NCI-H446 (cell line): ENCODE measurements around the gene TRPV6.

Source experiments
- DNase-seq, 2 experiments: peaks; one replicate each; lab custom pipeline; 2025; lab: John Stamatoyannopoulos, UW

The TRPV6 gene

DNA sequence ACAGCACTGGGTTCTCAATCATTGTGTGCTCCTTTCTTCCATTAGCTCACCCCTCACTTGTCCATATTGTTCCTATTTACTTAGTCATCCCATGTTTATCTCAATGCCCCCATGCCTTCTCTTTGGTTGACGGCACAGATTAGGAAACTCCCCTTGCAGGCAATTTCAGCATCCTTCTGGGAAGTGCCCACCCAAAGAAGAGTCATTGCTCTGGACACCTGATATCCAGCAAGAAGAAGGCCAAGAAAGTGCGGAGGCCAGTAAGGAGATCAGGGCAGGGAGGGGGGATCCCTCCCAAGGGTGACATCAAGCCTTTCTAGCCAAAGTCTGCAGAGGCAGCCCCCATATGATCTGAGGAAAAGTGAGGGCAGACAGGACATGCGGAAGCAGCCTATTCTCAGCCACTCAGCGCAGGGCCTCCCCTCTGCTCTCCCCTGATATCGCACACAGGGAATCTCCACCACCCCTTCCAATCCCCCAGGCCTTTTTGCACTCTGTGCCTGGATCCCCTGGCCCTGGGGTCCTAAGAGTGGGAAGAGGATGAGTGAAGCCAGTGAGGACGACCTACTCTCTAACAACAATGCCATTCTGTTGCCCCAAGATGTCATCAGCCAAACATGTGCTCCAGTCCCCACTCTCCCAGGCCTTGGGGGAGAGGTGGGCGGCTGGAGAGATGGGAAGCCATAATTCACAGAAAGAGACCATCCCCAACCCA lies 1.8 kb downstream of the TRPV6 start:
- DNase-seq = no peak

DNA sequence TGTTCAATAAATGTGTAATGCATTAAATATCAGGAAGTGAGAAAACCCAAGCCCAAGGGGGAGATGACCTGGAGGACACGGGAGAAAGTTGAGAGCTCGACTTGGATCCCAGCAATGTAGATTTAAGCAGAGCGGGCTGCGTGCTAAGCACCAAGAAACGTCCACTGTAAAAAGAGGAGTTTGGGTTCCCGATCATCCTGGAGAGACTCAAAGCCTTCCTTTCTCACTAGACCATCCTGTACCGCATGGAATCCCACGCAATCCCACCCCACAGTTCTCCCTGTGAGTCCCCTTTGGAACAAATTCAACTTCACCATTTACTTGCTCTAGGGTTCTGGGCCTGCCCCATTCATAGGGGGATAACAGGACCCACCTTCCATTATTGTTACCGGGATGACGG lies 2.4 kb downstream of the TRPV6 start:
- no peak for DNase-seq

- DNase-seq = no peak
Measured at GRCh38 chr7:142882338-142882678, 3.2 kb downstream of the TRPV6 start.

- DNase-seq = no peak
Measured at GRCh38 chr7:142881586-142882337, 3.8 kb downstream of the TRPV6 start.

GRCh38 chr7:142880876-142881505 lies 4.6 kb downstream of the TRPV6 start:
- DNase-seq = no peak

DNA sequence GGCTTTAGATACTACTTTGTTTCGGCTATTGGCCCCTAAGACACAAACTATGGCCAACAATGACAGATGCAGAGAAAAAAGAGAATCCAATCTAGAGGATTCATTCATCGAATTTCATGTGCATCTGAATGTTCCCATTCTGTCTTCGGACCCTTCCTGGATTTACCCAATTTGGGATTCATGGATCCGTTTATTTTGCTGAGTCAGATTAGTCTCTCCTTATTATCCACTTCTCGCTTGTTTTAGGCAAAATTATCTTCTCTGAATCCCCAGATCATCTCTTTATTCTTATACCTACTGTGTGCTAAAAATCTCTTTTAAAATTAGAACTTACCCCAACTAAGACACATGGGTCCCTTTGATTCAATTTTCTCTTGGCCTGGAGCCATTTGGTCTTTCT lies 6.5 kb downstream of the TRPV6 start:
- DNase-seq = no peak

DNA sequence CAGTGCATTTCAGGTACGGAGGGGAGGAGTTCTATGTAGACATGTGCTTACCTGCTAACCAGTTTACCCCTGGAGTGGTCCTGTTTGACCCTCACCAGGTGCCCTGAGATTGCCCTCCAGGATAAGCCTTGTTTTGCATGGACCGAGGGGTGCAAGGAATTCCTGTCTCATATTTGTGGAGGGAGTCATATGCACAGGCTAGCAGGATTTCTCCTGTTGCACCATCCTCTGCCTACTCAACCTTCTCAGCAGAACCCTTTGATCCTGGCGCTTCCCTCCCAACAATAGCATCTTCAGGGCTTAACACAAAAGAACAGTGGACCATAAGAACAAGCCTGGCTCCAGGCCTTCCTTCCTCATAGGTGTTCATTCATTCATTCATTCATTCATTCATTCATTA lies 7.2 kb downstream of the TRPV6 start:
- DNase-seq = no peak

DNA sequence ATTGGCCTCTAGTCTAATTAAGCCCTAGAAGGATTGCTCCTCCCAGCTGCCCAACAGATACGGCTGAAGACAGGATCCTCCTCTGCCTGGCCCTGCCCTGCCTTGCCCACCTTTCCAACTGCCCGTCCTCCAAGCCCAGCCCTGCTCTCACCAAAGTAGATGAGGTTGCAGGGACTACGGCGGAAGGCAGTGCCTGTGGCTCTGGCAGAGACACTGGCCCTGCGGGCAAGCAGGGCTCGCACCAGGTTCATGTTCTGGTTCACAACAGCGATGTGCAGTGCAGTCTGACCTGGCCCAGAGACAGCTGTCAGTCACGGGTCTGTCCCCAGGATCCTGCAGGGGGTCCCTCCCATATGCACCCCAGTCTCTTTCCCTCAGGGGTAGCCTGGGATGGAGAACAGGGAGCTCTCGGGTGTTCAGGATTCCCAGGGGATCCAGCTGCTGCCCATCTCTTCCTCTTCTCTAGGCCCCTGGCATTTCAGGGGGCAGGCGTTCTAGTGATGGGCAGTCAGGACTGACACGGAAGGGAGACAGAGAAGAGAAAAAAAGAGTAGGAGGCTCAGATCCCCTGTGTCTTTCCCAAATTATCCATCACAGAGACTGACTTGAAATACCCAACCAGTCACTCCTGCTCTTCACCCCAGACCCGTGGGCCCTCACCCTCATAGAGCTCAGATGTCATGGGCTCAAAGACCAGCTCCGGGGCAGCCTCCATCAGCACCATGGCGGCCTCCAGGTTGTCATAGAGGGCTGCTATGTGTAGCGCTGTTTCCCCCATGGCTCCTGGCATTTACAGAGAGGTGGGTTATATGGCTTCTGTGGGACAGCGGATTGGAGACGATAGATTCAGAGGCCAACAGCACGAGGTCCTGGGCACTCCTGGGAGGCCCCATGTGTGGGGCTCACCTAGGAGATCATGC lies 8.3 kb downstream of the TRPV6 start:
- DNase-seq = no peak

DNA sequence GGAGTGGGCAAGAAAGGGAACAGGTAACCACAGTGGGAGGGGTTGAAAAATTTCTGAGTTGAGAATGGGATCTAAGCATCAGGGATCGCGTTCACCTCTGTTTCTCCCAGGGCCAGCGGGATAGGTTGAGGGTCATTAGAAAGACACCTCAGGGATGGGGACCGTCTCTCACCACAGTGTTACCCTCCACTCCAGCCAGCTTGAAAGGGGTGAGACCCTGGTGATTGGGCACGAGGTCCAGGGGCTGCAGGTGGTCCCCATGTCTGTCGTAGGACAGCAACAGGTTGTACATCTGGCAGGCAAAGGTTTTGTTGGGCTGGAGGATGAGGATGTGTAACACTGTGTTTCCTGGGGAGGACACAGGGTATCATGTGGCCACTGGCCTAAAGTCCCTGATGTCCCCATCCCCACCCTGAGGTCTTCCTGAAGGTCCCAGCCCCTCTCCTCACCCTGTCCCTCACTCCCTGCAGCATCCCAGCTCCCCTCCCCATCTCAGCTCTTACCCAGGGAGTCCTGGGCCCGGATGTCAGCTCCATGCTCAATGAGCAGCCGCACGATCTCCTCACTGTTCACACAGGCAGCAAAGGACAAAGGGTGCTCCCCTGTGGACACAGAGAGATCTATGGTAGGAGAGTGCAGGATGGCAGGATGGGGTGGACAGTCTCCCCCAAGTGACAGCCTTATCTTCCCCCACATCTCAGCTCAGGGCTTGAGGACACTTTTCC lies 9.1 kb downstream of the TRPV6 start:
- DNase-seq = no peak

- DNase-seq = no peak
Measured at GRCh38 chr7:142875456-142875855, 10.1 kb downstream of the TRPV6 start.

DNA sequence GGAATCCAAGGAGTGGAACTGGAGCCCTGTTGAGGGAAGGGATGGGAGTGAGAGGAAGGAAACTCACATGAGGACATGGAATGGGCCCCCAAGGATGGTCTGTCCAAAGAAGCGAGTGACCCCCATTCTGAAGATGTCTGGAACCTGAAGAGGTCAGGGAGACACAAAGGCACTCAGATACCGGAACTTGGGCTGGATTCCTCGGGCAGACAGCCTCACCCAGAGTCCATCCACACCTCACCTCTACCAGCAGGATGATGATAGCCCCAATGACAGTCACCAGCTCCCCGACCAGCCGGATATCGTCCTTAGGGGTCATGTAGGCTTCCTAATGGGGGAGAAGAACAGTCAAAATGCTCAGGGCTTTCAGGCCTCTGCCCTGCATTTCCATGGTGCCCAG lies 10.7 kb downstream of the TRPV6 start:
- no peak for DNase-seq

DNA sequence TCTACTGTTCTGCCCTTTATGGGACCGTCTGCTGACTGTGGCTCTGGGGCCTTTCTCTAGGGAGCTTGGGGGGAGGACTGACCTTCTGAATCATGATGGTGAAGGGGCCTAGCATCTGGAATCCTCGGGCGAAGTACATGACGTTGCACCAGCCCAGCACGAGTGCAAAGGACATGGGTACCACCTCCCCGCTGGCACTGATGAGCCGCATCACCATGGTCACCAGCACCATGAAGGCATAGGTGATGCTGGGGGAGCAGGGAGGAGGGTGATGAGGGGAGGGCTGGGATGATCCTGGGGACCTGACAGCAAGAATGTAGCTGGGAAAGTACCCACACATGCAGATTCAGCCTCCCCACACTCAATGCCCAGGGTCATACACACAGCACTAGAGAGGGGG lies 11.1 kb downstream of the TRPV6 start:
- DNase-seq = no peak

- no peak for DNase-seq
Measured at GRCh38 chr7:142873871-142874270, 11.7 kb downstream of the TRPV6 start.

- no peak for DNase-seq
Measured at GRCh38 chr7:142873281-142873784, 12.2 kb downstream of the TRPV6 start.

GRCh38 chr7:142872106-142872675 lies 13.4 kb downstream of the TRPV6 start:
- DNase-seq = no peak

DNA sequence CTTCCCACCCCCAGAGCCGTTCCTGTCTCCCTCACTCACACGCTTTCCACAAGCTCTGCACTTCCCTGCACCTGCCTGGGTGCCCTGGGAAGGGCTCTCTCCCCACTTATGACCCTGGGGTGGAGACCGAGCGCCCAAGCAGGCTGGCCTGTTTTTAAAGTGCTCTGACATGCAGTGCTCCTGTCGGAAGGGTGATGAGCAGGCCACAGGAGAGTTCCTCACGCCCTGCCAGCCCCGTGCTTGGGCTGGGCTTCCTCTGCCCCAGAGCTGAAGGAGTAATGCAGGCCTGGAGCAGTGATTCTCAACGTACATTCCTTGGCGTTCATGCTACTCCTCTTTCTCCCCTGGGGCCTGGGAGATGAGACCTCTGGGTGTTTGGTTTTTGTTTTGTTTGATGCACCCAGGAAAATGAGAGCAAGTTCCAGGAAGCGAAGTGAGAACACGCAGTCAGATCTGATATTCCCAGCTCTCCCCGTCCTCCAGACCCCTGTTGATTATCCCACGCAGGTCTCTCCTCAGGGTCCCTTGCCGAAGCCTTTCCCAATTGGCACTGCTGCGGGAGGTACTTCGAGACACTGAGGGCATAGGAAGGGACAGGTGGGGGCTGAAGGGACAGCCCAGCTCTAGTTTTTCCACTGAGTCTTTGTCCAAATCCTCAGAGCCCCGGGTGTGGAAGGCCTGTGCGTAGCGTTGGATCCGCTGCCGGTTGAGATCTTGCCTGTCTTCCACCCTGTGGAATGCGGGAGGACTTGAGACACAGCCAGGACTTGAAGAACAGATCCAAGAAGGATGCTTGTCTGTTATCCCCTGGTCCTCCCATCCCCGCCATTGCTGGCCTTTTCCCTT lies 14.1 kb downstream of the TRPV6 start:
- no peak for DNase-seq

GRCh38 chr7:142870566-142871259 lies 14.8 kb downstream of the TRPV6 start:
- DNase-seq = no peak

DNA sequence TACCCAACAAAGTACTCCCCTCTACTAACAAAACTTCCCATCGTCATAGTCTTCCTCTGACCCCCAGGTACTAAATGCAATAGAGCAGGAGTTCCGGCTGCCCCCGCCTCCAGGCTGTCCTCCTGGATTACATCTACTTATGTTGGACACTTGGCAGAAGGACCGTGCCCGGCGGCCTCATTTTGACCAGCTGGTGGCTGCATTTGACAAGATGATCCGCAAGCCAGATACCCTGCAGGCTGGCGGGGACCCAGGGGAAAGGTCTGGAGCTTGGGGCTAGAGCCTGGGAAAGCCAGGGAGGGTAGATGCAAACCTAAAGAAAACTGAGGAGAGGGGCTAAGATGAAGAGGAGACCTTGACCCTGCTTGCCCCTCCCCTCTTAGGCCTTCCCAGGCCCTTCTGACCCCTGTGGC lies 15.4 kb downstream of the TRPV6 start:
- no peak for DNase-seq

GRCh38 chr7:142869434-142869833 lies 16.1 kb downstream of the TRPV6 start:
- DNase-seq = no peak
